Smooth muscle cell (in vitro differentiated cells): ENCODE data around the gene SEPTIN11. TPM values are rescaled to one million over a fixed set of nuclear protein-coding genes. Genes with fewer than 3 reads are reported as not detected.

Experiments
- DNase-seq: peaks from one replicate; lab custom pipeline; 2025; ENCODE audit not compliant: unreplicated experiment; lab: John Stamatoyannopoulos, UW
- H2AFZ ChIP-seq: fragments of 200-600 bp; sonication (generic); 2 replicates; pipeline ENCODE4 v1.6.0; 2016; ENCODE audit warnings: antibody characterized with exemption, low read depth, mild to moderate bottlenecking
- H3F3A ChIP-seq: fragments of 200-600 bp; sonication (generic); 2 replicates; pipeline ENCODE4 v1.6.0; 2017; ENCODE audit warnings: antibody characterized with exemption, low read depth
- H3K27ac ChIP-seq: fragments of 200-600 bp; sonication (generic); 2 replicates; pipeline ENCODE4 v1.5.1; 2016; ENCODE audit warnings: low read depth, mild to moderate bottlenecking
- H3K27me3 ChIP-seq: fragments of 200-600 bp; sonication (generic); 2 replicates; pipeline ENCODE4 v1.6.1; 2016; ENCODE audit warnings: low read depth, mild to moderate bottlenecking
- H3K36me3 ChIP-seq: fragments of 200-600 bp; sonication (generic); 2 replicates; pipeline ENCODE4 v1.5.1; 2016; ENCODE audit warnings: low read depth
- H3K4me1 ChIP-seq: fragments of 200-600 bp; sonication (generic); 2 replicates; pipeline ENCODE4 v1.5.1; 2016; ENCODE audit warnings: low read depth
- H3K4me2 ChIP-seq: fragments of 200-600 bp; sonication (generic); 2 replicates; pipeline ENCODE4 v1.6.0; 2016; ENCODE audit warnings: mild to moderate bottlenecking
- H3K4me3 ChIP-seq: fragments of 200-600 bp; sonication (generic); 2 replicates; pipeline ENCODE4 v1.5.1; 2016; ENCODE audit warnings: mild to moderate bottlenecking
- H3K79me2 ChIP-seq: fragments of 200-600 bp; sonication (generic); 2 replicates; pipeline ENCODE4 v1.6.0; 2016; ENCODE audit warnings: low read depth, mild to moderate bottlenecking
- H3K9ac ChIP-seq: fragments of 200-600 bp; sonication (generic); 2 replicates; pipeline ENCODE4 v1.6.0; 2016; ENCODE audit warnings: low read depth
- H3K9me3 ChIP-seq: fragments of 200-600 bp; sonication (generic); replicated peaks from 2 replicates; pipeline ENCODE4 v1.5.1; 2016; ENCODE audit warnings: low read depth
- H4K20me1 ChIP-seq: fragments of 200-600 bp; sonication (generic); 2 replicates; pipeline ENCODE4 v1.6.0; 2016; ENCODE audit warnings: low read depth
- WGBS: methylation state at CpG from one replicate; pipeline ENCODE4 v1.1.7; 2016; ENCODE audit warnings: low lambda C conversion rate; 5-methylcytosine and 5-hydroxymethylcytosine counted together
- polyA plus RNA-seq: library from polyadenylated mRNA; unstranded; fragments of >200 nt; fragmentation: Nextera tagmentation; extraction: Ambion mirVana; gene quantifications from 2 replicates; pipeline ENCODE4 v1.2.1, GENCODE V29; 2016
- total RNA-seq: library from RNA; depleted of rRNA; stranded (reverse); fragments of >200 nt; gene quantifications from 2 replicates; pipeline ENCODE4 v1.2.3, GENCODE V29; 2014
- TF ChIP-seq, protein P1 (sequence below): fragments of 200-600 bp; sonication (generic); IDR thresholded peaks from 2 replicates; pipeline ENCODE4 v1.5.1; 2017; ENCODE audit warnings: borderline replicate concordance, mild to moderate bottlenecking, antibody characterized with exemption; ENCODE audit not compliant: insufficient read depth, poor library complexity, severe bottlenecking

The SEPTIN11 gene
- total and polyA plus RNA-seq, 2 experiments from 2014 or later: 157 to 244 TPM

DNA sequence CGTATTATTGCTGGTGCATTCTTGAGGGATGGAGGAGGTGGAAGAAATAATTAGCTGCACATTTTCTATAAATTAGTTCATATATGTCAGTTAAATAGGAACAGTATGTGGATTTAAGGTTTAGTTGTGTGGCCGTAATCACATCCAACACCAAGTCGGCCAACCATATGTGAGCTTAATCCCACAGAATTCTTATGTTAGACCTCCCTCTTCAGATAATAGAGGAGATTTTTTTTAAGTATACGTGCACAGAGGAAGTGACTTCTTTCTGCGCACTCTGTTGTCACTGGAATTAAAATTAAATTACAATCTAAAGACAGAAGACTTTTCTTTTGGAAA is 2.1 kb downstream of the SEPTIN11 start:
- Histone ChIP-seq H3K36me3 (no peaks in the 10 kb centered on the region), H3K4me1 (peaks cover 43% of the 10 kb centered on the region), H3F3A (no peaks in the 10 kb centered on the region), H3K4me2 (peak overlapping the region; percentile 89), H4K20me1 (peaks cover 61% of the 10 kb centered on the region), H3K27ac (peak overlapping the region; percentile 89), H3K27me3 (no peaks in the 10 kb centered on the region), H2AFZ (no peak overlapping the region), H3K4me3 (peak overlapping the region; percentile 97), H3K9ac (peak overlapping the region; percentile 89), H3K9me3 (no peaks in the 10 kb centered on the region), H3K79me2 (peaks cover 82% of the 10 kb centered on the region)
- TF ChIP-seq, protein P1, sequence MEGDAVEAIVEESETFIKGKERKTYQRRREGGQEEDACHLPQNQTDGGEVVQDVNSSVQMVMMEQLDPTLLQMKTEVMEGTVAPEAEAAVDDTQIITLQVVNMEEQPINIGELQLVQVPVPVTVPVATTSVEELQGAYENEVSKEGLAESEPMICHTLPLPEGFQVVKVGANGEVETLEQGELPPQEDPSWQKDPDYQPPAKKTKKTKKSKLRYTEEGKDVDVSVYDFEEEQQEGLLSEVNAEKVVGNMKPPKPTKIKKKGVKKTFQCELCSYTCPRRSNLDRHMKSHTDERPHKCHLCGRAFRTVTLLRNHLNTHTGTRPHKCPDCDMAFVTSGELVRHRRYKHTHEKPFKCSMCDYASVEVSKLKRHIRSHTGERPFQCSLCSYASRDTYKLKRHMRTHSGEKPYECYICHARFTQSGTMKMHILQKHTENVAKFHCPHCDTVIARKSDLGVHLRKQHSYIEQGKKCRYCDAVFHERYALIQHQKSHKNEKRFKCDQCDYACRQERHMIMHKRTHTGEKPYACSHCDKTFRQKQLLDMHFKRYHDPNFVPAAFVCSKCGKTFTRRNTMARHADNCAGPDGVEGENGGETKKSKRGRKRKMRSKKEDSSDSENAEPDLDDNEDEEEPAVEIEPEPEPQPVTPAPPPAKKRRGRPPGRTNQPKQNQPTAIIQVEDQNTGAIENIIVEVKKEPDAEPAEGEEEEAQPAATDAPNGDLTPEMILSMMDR: no peak
- 20% methylated on average over 5 of the region's 5 CpGs for WGBS
- no peak for DNase-seq

GRCh38 chr4:76952071-76952470 is 2.5 kb downstream of the SEPTIN11 start:
- peak overlapping the region; percentile 89 for H3K9ac ChIP-seq
- no peak for DNase-seq

DNA sequence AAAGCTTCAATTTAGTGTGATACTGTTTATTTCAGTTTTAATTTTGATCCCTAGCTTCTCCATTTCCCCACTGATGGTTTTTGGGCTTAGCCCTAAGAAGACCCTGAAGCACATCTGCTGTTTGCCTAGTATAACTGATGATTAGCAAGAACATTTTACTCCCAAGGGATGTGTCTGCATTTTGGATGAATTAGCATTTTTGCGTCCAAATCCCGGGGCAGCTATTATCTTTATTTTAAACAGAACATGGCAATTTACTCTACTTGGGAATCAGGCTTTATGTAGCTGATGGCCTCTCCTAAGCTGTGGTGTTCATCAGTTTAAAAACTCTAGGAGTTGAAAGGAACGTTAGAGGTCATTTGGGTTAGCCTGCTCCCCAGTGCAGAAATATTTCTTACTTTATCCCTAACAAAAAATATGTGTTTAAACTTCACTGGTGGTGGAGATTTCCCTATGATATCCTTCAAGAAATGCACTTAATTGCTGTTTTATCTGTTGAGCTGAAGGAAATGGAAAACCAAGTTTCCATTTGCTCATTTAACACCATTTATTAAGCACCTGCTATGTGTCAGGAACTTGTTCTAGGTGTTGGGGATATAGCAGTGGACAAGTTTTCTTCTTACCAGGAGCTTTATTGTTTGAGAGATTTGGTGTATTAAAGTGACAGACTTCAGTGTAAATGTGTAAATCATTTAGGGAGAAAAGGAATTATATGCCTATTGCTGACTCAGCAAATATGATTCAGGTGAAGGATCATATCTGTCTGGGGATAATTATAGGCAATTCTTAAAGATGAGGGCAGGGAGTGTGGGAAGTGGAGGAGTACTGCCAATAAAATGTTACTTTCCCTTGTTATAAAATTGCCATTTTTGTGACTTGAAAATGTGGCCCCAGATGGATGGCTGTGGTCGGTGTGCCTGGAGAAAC is 3.4 kb downstream of the SEPTIN11 start:
- WGBS: 39% methylated on average over 4 of the region's 4 CpGs
- no peaks in the 10 kb centered on the region for H3K27me3 ChIP-seq

More at GRCh38 chr4:76952071-76952470, 2.5 kb downstream of the SEPTIN11 start:
- Histone ChIP-seq H3K27ac (peak overlapping the region; percentile 89), H2AFZ (no peak overlapping the region), H3K36me3 (no peaks in the 10 kb centered on the region), H4K20me1 (peaks cover 66% of the 10 kb centered on the region), H3K4me1 (peaks cover 38% of the 10 kb centered on the region), H3F3A (no peaks in the 10 kb centered on the region), H3K27me3 (no peaks in the 10 kb centered on the region), H3K79me2 (peaks cover 84% of the 10 kb centered on the region), H3K4me2 (peak overlapping the region; percentile 89), H3K4me3 (peak overlapping the region; percentile 97), H3K9me3 (no peaks in the 10 kb centered on the region)
- WGBS: 67% methylated on average over 4 of the region's 4 CpGs
- TF ChIP-seq, protein P1: no peak

More for the DNA sequence above, 3.4 kb downstream of the SEPTIN11 start:
- peaks cover 91% of the 10 kb centered on the region for H3K79me2 ChIP-seq
- H3F3A ChIP-seq: no peaks in the 10 kb centered on the region
- peaks cover 32% of the 10 kb centered on the region for H3K4me1 ChIP-seq
- no peak for DNase-seq
- H3K4me3 ChIP-seq: peak overlapping the region; percentile 97
- no peak overlapping the region for H3K9ac ChIP-seq
- TF ChIP-seq, protein P1: no peak
- no peak overlapping the region for H2AFZ ChIP-seq
- H4K20me1 ChIP-seq: peaks cover 74% of the 10 kb centered on the region
- H3K4me2 ChIP-seq: peak overlapping the region; percentile 89
- no peaks in the 10 kb centered on the region for H3K36me3 ChIP-seq
- H3K9me3 ChIP-seq: no peaks in the 10 kb centered on the region
- H3K27ac ChIP-seq: peak overlapping the region; percentile 89
